K562 (cell line): ENCODE results near the gene BCR.

Experiments
- KAT2B ChIP-seq: IDR thresholded peaks from one replicate; pipeline ENCODE4 v1.6.1; 2012; ENCODE audit warnings: low read depth, mild to moderate bottlenecking, control low read depth, inconsistent platforms, low read length, moderate library complexity
- POLR2A ChIP-seq: fragments of 450-650 bp; conservative IDR thresholded peaks from 2 replicates; pipeline ENCODE4 v1.6.1; 2016
- SMAD1 ChIP-seq: fragments of 150-350 bp; IDR thresholded peaks from 2 replicates; pipeline ENCODE4 v1.6.1; 2014; ENCODE audit warnings: low read length, low read depth; ENCODE audit not compliant: partially characterized antibody
- ZNF436 ChIP-seq: fragments of 250-450, 450-650 bp; sonication (Bioruptor Pico); formaldehyde crosslinking; IDR thresholded peaks from 2 replicates; pipeline ENCODE4 v1.7.0; 2020; ENCODE audit warnings: mild to moderate bottlenecking
- TF ChIP-seq, protein P1 (sequence below): IDR thresholded peaks from 2 replicates; pipeline ENCODE4 v1.6.1; 2016; ENCODE audit warnings: missing genetic modification characterization, missing compliant biosample characterization

- TF ChIP-seq POLR2A = no peak
- TF ChIP-seq ZNF436 (CRISPR knock-in tag) = no peak
- TF ChIP-seq SMAD1 = no peak
- TF ChIP-seq, protein P1, sequence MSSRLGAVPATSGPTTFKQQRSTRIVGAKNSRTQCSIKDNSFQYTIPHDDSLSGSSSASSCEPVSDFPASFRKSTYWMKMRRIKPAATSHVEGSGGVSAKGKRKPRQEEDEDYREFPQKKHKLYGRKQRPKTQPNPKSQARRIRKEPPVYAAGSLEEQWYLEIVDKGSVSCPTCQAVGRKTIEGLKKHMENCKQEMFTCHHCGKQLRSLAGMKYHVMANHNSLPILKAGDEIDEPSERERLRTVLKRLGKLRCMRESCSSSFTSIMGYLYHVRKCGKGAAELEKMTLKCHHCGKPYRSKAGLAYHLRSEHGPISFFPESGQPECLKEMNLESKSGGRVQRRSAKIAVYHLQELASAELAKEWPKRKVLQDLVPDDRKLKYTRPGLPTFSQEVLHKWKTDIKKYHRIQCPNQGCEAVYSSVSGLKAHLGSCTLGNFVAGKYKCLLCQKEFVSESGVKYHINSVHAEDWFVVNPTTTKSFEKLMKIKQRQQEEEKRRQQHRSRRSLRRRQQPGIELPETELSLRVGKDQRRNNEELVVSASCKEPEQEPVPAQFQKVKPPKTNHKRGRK (tag) = no peak
- no peak for TF ChIP-seq KAT2B
Observed at GRCh38 chr22:23293720-23294119, 113.4 kb downstream of the BCR start.
